BE2C (cell line): ENCODE data around the gene BNIPL.
A peak's percentile ranks its signal among the peaks of the same experiment; 100 is the strongest.

Experiments
- DNase-seq: peaks from one replicate; pipeline ENCODE4 v3.0.0-alpha.2; 2020
- H3K27me3 ChIP-seq: fragments of 250-450 bp; sonication (Bioruptor Pico); 2 replicates; pipeline ENCODE4 v1.5.1; 2020; ENCODE audit warnings: mild to moderate bottlenecking
- H3K36me3 ChIP-seq: fragments of 250-450 bp; sonication (Bioruptor Pico); 2 replicates; pipeline ENCODE4 v1.5.1; 2020; ENCODE audit warnings: mild to moderate bottlenecking
- H3K4me1 ChIP-seq: fragments of 250-450 bp; sonication (Bioruptor Pico); 2 replicates; pipeline ENCODE4 v1.5.1; 2020
- H3K4me3 ChIP-seq: 2 replicates; pipeline ENCODE4 v1.5.1; 2011; ENCODE audit warnings: low read depth, low read length
- H3K9me3 ChIP-seq: fragments of 250-450 bp; sonication (Bioruptor Pico); 2 replicates; pipeline ENCODE4 v1.5.1; 2020
- TF ChIP-seq, protein P1 (sequence below): IDR thresholded peaks from 2 replicates; pipeline ENCODE4 v1.5.1; 2012; ENCODE audit warnings: mild to moderate bottlenecking, low read depth, low read length

The BNIPL gene

GRCh38 chr1:151012684-151013471, 23.5 kb upstream of the BNIPL start:
- H3K4me3 ChIP-seq: no peak overlapping the region
- H3K27me3 ChIP-seq: no peaks in the 10 kb centered on the region
- H3K4me1 ChIP-seq: no peaks in the 10 kb centered on the region; the same call in 1 of the 2 replicates
- no peak for DNase-seq
- H3K9me3 ChIP-seq: no peaks in the 10 kb centered on the region
- TF ChIP-seq, protein P1, sequence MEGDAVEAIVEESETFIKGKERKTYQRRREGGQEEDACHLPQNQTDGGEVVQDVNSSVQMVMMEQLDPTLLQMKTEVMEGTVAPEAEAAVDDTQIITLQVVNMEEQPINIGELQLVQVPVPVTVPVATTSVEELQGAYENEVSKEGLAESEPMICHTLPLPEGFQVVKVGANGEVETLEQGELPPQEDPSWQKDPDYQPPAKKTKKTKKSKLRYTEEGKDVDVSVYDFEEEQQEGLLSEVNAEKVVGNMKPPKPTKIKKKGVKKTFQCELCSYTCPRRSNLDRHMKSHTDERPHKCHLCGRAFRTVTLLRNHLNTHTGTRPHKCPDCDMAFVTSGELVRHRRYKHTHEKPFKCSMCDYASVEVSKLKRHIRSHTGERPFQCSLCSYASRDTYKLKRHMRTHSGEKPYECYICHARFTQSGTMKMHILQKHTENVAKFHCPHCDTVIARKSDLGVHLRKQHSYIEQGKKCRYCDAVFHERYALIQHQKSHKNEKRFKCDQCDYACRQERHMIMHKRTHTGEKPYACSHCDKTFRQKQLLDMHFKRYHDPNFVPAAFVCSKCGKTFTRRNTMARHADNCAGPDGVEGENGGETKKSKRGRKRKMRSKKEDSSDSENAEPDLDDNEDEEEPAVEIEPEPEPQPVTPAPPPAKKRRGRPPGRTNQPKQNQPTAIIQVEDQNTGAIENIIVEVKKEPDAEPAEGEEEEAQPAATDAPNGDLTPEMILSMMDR: no peak
- H3K36me3 ChIP-seq: no peaks in the 10 kb centered on the region

- H3K36me3 ChIP-seq: no peaks in the 10 kb centered on the region
- H3K4me3 ChIP-seq: no peak overlapping the region
- no peaks in the 10 kb centered on the region for H3K27me3 ChIP-seq
- no peaks in the 10 kb centered on the region for H3K9me3 ChIP-seq
- no peak for DNase-seq
- H3K4me1 ChIP-seq: no peaks in the 10 kb centered on the region; the same call in 1 of the 2 replicates
- TF ChIP-seq, protein P1: no peak
Observed at GRCh38 chr1:151013518-151013917, 22.9 kb upstream of the BNIPL start.

DNA sequence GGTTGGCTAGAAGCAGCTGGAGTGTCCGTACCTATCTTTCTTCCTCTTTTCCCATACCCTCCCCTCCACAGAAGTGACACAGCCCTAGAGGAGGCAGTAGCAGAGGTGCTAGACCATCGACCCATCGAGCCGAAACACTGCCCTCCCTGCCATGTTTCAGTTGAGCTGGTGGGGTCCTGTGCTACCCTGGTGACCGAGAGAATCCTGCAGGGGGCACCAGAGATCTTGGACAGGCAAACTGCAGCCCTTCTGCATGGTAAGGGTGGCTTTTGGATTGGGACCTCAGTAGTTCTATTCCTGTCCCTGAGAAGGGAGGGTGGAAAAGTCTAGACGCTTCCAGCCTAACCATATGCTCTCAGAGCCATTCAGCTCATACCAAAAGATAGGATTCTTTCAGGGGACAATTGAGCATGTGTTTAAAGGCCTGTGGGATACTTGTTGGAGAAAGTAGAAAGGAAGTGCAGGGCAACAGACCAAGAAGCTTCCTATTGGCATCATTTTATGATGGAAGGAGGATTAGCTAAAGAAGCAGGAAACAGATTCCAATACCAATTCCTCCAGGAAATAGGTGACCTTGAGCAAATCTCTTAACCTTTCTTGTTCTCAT, 11.7 kb upstream of the BNIPL start:
- H3K36me3 ChIP-seq: peaks cover 2% of the 10 kb centered on the region; the same call in 1 of the 2 replicates
- H3K4me3 ChIP-seq: no peak overlapping the region
- H3K27me3 ChIP-seq: no peaks in the 10 kb centered on the region
- no peaks in the 10 kb centered on the region for H3K4me1 ChIP-seq
- TF ChIP-seq, protein P1: peak; percentile 94
- DNase-seq: peak; percentile 90
- H3K9me3 ChIP-seq: no peaks in the 10 kb centered on the region

- peaks cover 2% of the 10 kb centered on the region for H3K36me3 ChIP-seq
Observed at GRCh38 chr1:151026460-151026859, 9.9 kb upstream of the BNIPL start.

GRCh38 chr1:151032164-151032563, 4.2 kb upstream of the BNIPL start:
- no peaks in the 10 kb centered on the region for H3K27me3 ChIP-seq
- no peak for DNase-seq
- no peaks in the 10 kb centered on the region for H3K4me1 ChIP-seq
- no peak overlapping the region for H3K4me3 ChIP-seq
- TF ChIP-seq, protein P1: no peak
- no peaks in the 10 kb centered on the region for H3K9me3 ChIP-seq
- H3K36me3 ChIP-seq: no peaks in the 10 kb centered on the region; the same call in none of the 2 replicates

More at GRCh38 chr1:151026460-151026859, 9.9 kb upstream of the BNIPL start:
- no peaks in the 10 kb centered on the region for H3K27me3 ChIP-seq
- H3K4me3 ChIP-seq: no peak overlapping the region
- TF ChIP-seq, protein P1: no peak
- DNase-seq: no peak
- no peaks in the 10 kb centered on the region for H3K9me3 ChIP-seq
- H3K4me1 ChIP-seq: no peaks in the 10 kb centered on the region

GRCh38 chr1:151035167-151035566, 1.2 kb upstream of the BNIPL start:
- no peak for DNase-seq
- no peaks in the 10 kb centered on the region for H3K27me3 ChIP-seq
- H3K4me3 ChIP-seq: no peak overlapping the region
- TF ChIP-seq, protein P1: no peak
- H3K9me3 ChIP-seq: no peaks in the 10 kb centered on the region; the same call in 1 of the 2 replicates
- no peaks in the 10 kb centered on the region; the same call in none of the 2 replicates for H3K36me3 ChIP-seq
- no peaks in the 10 kb centered on the region for H3K4me1 ChIP-seq
